K562 (cell line): ENCODE data around the gene HNRNPDL. TPM values are rescaled to one million over a fixed set of nuclear protein-coding genes. Genes with fewer than 3 reads are reported as not detected.

Source experiments
- ATAC-seq: fragments of 200-7000 bp; cut with Tn5 transposase; 3 replicates; pipeline ENCODE4 v1.9.1; 2020; ENCODE audit warnings: moderate library complexity
- BruUV-seq: library from RNA; stranded (reverse); fragments of 400-500 nt; replicated peaks from 2 replicates; lab custom pipeline; 2021; lab: Mats Ljungman, UMichigan
- CTCF ChIA-PET: fragments of 300-600 bp; formaldehyde crosslinking; extraction: SDS; loops from one replicate; lab custom pipeline; 2021; ENCODE audit warnings: low intra/inter-chr PET ratio; lab: Yijun Ruan, JAX
- POLR2A ChIA-PET: fragments of 300-600, 350-650 bp; sonication (Branson Sonifier 250); formaldehyde crosslinking; extraction: SDS; loops from one replicate; lab custom pipeline; 2021; ENCODE audit warnings: antibody characterized with exemption, inconsistent platforms; lab: Yijun Ruan, JAX
- DNase-seq, 4 experiments: peaks; one replicate each; pipeline versions ENCODE4 v3.0.0 to v3.0.0-alpha.2; 2011 to 2018; ENCODE audit warnings: low spot score in 3 of 4, mixed read lengths in 3 of 4; ENCODE audit errors: extremely low read depth in 1 of 4
- FAIRE-seq: peaks from 2 replicates; lab custom pipeline; 2011; peaks lifted over from hg19 to GRCh38; lab: Jason Lieb, UNC
- H2AFZ ChIP-seq: 2 replicates; pipeline ENCODE4 v1.6.0; 2011; ENCODE audit warnings: low read depth, low read length, control low read depth, inconsistent platforms
- H3K27ac ChIP-seq: fragments of 200-600 bp; 3 replicates; pipeline ENCODE4 v1.8.0; 2011; ENCODE audit warnings: low read depth, mild to moderate bottlenecking, control low read depth, inconsistent platforms, low read length, moderate library complexity, mixed read lengths; ENCODE audit errors: extremely low read depth
- H3K27me3 ChIP-seq, 2 experiments: fragments of 300-600 bp in 1 of 2; 2 replicates in 1 of 2; 3 replicates in 1 of 2; pipeline versions ENCODE4 v1.6.0 to v1.8.0; 2011; ENCODE audit warnings: inconsistent platforms in 2 of 2, low read length in 2 of 2, mild to moderate bottlenecking in 1 of 2, mixed read lengths in 1 of 2, moderate library complexity in 1 of 2; ENCODE audit not compliant: control insufficient read depth in 2 of 2, insufficient read depth in 2 of 2
- H3K36me3 ChIP-seq: fragments of 300-600 bp; 3 replicates; pipeline ENCODE4 v1.8.0; 2011; ENCODE audit warnings: mild to moderate bottlenecking, low read length, inconsistent platforms; ENCODE audit not compliant: control insufficient read depth, insufficient read depth
- H3K4me1 ChIP-seq, 2 experiments: fragments of 200-600 bp in 1 of 2; replicated peaks in 1 of 2; 2 replicates in 1 of 2; 3 replicates in 1 of 2; pipeline versions ENCODE4 v1.5.1 to v1.8.0; 2011; ENCODE audit warnings: inconsistent platforms in 2 of 2, low read length in 2 of 2, mild to moderate bottlenecking in 1 of 2, mixed read lengths in 1 of 2, moderate library complexity in 1 of 2; ENCODE audit not compliant: control insufficient read depth in 2 of 2, insufficient read depth in 2 of 2
- H3K4me2 ChIP-seq: 2 replicates; pipeline ENCODE4 v1.6.1; 2011; ENCODE audit warnings: low read length, control low read depth, inconsistent platforms, mixed read lengths; ENCODE audit not compliant: insufficient read depth
- H3K4me3 ChIP-seq: fragments of 200-600 bp; sonication (generic), shearing (Covaris generic); 2 replicates; pipeline ENCODE4 v1.5.1; 2016; ENCODE audit warnings: control low read depth, inconsistent platforms
- H3K79me2 ChIP-seq: fragments of 200-600 bp; 3 replicates; pipeline ENCODE4 v1.8.0; 2011; ENCODE audit warnings: low read length, inconsistent platforms; ENCODE audit not compliant: control insufficient read depth, insufficient read depth
- H3K9ac ChIP-seq, 2 experiments: 2 replicates each; pipeline versions ENCODE4 v1.6.0 to v1.6.1; 2011; ENCODE audit warnings: low read depth in 2 of 2, low read length in 2 of 2, control low read depth in 1 of 2, inconsistent platforms in 1 of 2, mild to moderate bottlenecking in 1 of 2, mixed read lengths in 1 of 2; ENCODE audit not compliant: insufficient read depth in 1 of 2
- H3K9me1 ChIP-seq: one replicate; pipeline ENCODE4 v1.6.0; 2011; ENCODE audit warnings: inconsistent platforms, mild to moderate bottlenecking, low read length, moderate library complexity; ENCODE audit not compliant: control insufficient read depth, insufficient read depth
- H3K9me3 ChIP-seq: replicated peaks from 2 replicates; pipeline ENCODE4 v1.5.1; 2011; ENCODE audit warnings: low read depth, low read length, inconsistent platforms; ENCODE audit not compliant: control insufficient read depth, insufficient read depth
- H4K20me1 ChIP-seq: replicated peaks from 2 replicates; pipeline ENCODE4 v1.6.1; 2011; ENCODE audit warnings: low read length, inconsistent platforms, mixed read lengths; ENCODE audit not compliant: control insufficient read depth, insufficient read depth
- ADNP ChIP-seq: fragments of 200-800 bp; sonication (Bioruptor generic); IDR thresholded peaks from 2 replicates; pipeline ENCODE4 v1.6.1; 2016; ENCODE audit warnings: missing genetic modification characterization, missing compliant biosample characterization
- CBX8 ChIP-seq: fragments of 200-600 bp; sonication (generic); IDR thresholded peaks from 2 replicates; pipeline ENCODE4 v1.6.1; 2012; ENCODE audit warnings: borderline replicate concordance, mixed run types, low read depth, mild to moderate bottlenecking, moderate library complexity, mixed read lengths, low read length, control low read depth, inconsistent platforms; ENCODE audit not compliant: poor library complexity, severe bottlenecking; ENCODE audit errors: extremely low read depth
- CEBPB ChIP-seq: fragments of 450-650 bp; IDR thresholded peaks from 2 replicates; pipeline ENCODE4 v1.6.1; 2016; ENCODE audit warnings: missing genetic modification characterization, missing compliant biosample characterization
- CHD1 ChIP-seq: fragments of 200-600 bp; sonication (generic); IDR thresholded peaks from one replicate; pipeline ENCODE4 v1.6.1; 2012; ENCODE audit warnings: mild to moderate bottlenecking, moderate library complexity, low read length, inconsistent platforms
- ETV5 ChIP-seq: sonication (generic); formaldehyde crosslinking; IDR thresholded peaks from 2 replicates; pipeline ENCODE4 v1.4.0; 2020; ENCODE audit warnings: low read depth, mild to moderate bottlenecking, missing genetic modification reagents
- MEF2D ChIP-seq: conservative IDR thresholded peaks from 2 replicates; pipeline ENCODE4 v1.6.1; 2016; ENCODE audit warnings: low read depth, missing genetic modification characterization, missing compliant biosample characterization
- PCBP1 ChIP-seq: fragments of 200-400 bp; formaldehyde crosslinking; IDR thresholded peaks from 2 replicates; pipeline ENCODE4 v1.6.1; 2018; ENCODE audit warnings: mild to moderate bottlenecking, low read depth, low read length; ENCODE audit not compliant: poor library complexity, severe bottlenecking
- ZZZ3 ChIP-seq: fragments of 450-650 bp; IDR thresholded peaks from 2 replicates; pipeline ENCODE4 v1.6.1; 2016; ENCODE audit warnings: antibody characterized with exemption, mild to moderate bottlenecking, moderate library complexity
- WGBS: fragments of 100-300 bp; shearing (Covaris generic); methylation state at CpG from one replicate; pipeline ENCODE4 v1.1.6; 2016; ENCODE audit warnings: low coverage, mixed read lengths; ENCODE audit not compliant: insufficient coverage; ENCODE audit errors: missing lambda C conversion rate; 5-methylcytosine and 5-hydroxymethylcytosine counted together
- in situ Hi-C: fragments of 300-500 bp; cut with MboI; formaldehyde crosslinking; loops from 4 replicates; pipeline ENCODE4 v1.15.0; 2018; ENCODE audit warnings: inconsistent platforms, mixed read lengths
- intact Hi-C: fragments of 100-400 bp; cut with micrococcal nuclease; formaldehyde crosslinking; loops from 2 replicates; pipeline ENCODE4 v1.14.2; 2022
- polyA plus RNA-seq, 8 experiments: library from polyadenylated mRNA; depleted of rRNA in 4 of 8; stranded (reverse) in 5 of 8; unstranded in 3 of 8; fragments of >200 nt; fragmentation: Nextera tagmentation in 2 of 8; fragmentation: Illumina TruSeq in 1 of 8; extraction: Ambion mirVana in 2 of 8; extraction: Trizol in 1 of 8; gene quantifications; 2 replicates each; pipeline versions ENCODE4 v1.2.1 to v1.2.3, GENCODE V29; 2011 to 2014; ENCODE audit warnings: inconsistent platforms in 1 of 8, missing spikeins in 1 of 8
- total RNA-seq, 7 experiments: library from RNA; depleted of rRNA in 6 of 7; stranded (reverse); fragments of >200 nt in 6 of 7; fragmentation: Illumina TruSeq in 2 of 7; extraction: Trizol in 2 of 7; gene quantifications; 2 replicates each; pipeline versions ENCODE4 v1.2.1 to v1.2.3, GENCODE V29; 2011 to 2021; ENCODE audit warnings: low replicate concordance in 1 of 7
- TF ChIP-seq, protein P1 (sequence below), 2 experiments: IDR thresholded peaks; 2 replicates each; pipeline ENCODE4 v1.6.1; 2011; ENCODE audit warnings: borderline replicate concordance in 1 of 2, control low read depth in 1 of 2, low read depth in 1 of 2, low read length in 1 of 2, mild to moderate bottlenecking in 1 of 2, mixed read lengths in 1 of 2, moderate library complexity in 1 of 2; ENCODE audit not compliant: insufficient read depth in 1 of 2, insufficient read length in 1 of 2, poor library complexity in 1 of 2, severe bottlenecking in 1 of 2; ENCODE audit errors: extremely low read depth in 1 of 2

The HNRNPDL gene
- total and polyA plus RNA-seq, 9 of the 15 experiments (the other 6 are each of a cell fraction or from before 2014, with no cell fraction given): 243 to 652 (median 351) TPM

GRCh38 chr4:82431831-82432230, 1.6 kb upstream of the HNRNPDL start:
- Histone ChIP-seq H3K27me3 (no peaks in the 10 kb centered on the region), H3K4me2 (peak overlapping the region; percentile 92; the same call in 1 of the 2 replicates), H3K9ac (peak overlapping the region; percentile 12 to 100; a peak in 1 of 4 replicates), H4K20me1 (peaks cover 20% of the 10 kb centered on the region), H3K4me1 (peaks cover 21 to 26% of the 10 kb centered on the region in 2 experiments; a peak in 4 of 5 replicates), H3K9me1 (no peaks in the 10 kb centered on the region), H3K27ac (no peak overlapping the region), H3K79me2 (peaks cover 95% of the 10 kb centered on the region), H2AFZ (no peak overlapping the region), H3K4me3 (peak overlapping the region; percentile 80), H3K9me3 (0 out of 2 replicates have a peak, but pooled peaks cover 1% of the 10 kb centered on the region), H3K36me3 (peaks cover 46% of the 10 kb centered on the region)
- POLR2A ChIA-PET: interaction anchor here (0.8 to 1.8 kb wide), 3 partner anchors 8 to 58 kb away, joined by 3 to 8 read pairs (median 3); partner anchors contain the start of gene HNRNPD
- no peak for FAIRE-seq
- WGBS: 51% methylated on average over 4 of the region's 4 CpGs
- in situ Hi-C loops: no loop called here
- DNase-seq: no peak
- intact Hi-C loops: no loop called here
- CTCF ChIA-PET: no interaction called here
- no peak for ATAC-seq
- no TSS peak for BruUV-seq
- TF ChIP-seq ADNP (tag) (no peak), CEBPB (tag) (0 out of 2 replicates have a peak, but pooled peaks have one; percentile 29)

- Histone ChIP-seq H3K9me3 (0 out of 2 replicates have a peak, but pooled peaks cover 1% of the 10 kb centered on the region), H3K79me2 (peaks cover 95% of the 10 kb centered on the region), H3K9me1 (no peaks in the 10 kb centered on the region), H3K27ac (peak overlapping the region; percentile 99), H3K27me3 (no peaks in the 10 kb centered on the region), H2AFZ (peak overlapping the region; percentile 87), H3K4me1 (peaks cover 22 to 26% of the 10 kb centered on the region in 2 experiments; a peak in 4 of 5 replicates), H3K9ac (peak overlapping the region; percentile 100), H3K4me2 (peak overlapping the region; percentile 92), H3K36me3 (peaks cover 50% of the 10 kb centered on the region), H3K4me3 (peak overlapping the region; percentile 80), H4K20me1 (peaks cover 27% of the 10 kb centered on the region)
- ChIA-PET CTCF (no interaction called here), POLR2A (interaction anchor here (0.9 to 1.8 kb wide), 2 partner anchors 9 to 16 kb away, joined by 3 to 8 read pairs; no protein-coding TSS in a partner anchor)
- peak in 3 of 4 experiments; percentile 21 to 25 (median 23) for DNase-seq
- ATAC-seq: peak; percentile 6
- TSS peak; percentile 58 for BruUV-seq
- intact Hi-C loops: no loop called here
- no peak for FAIRE-seq
- under 1% methylated on average over 29 of the region's 33 CpGs for WGBS
- in situ Hi-C loops: no loop called here
- no peak for TF ChIP-seq PCBP1
- TF ChIP-seq CBX8: no peak
- no peak for TF ChIP-seq ZZZ3
- no peak for TF ChIP-seq MEF2D
- TF ChIP-seq ETV5 (CRISPR knock-in tag): no peak
- TF ChIP-seq CHD1: peak; percentile 70
- TF ChIP-seq, protein P1, sequence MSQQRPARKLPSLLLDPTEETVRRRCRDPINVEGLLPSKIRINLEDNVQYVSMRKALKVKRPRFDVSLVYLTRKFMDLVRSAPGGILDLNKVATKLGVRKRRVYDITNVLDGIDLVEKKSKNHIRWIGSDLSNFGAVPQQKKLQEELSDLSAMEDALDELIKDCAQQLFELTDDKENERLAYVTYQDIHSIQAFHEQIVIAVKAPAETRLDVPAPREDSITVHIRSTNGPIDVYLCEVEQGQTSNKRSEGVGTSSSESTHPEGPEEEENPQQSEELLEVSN (IDR thresholded peaks at IDR 0.05; ENCODE audit: borderline replicate concordance in 1 of 2, extremely low read depth in 1 of 2, insufficient read depth in 1 of 2, insufficient read length in 1 of 2, low read depth in 1 of 2, low read length in 1 of 2, poor library complexity in 1 of 2, severe bottlenecking in 1 of 2): peak in 1 of 2 experiments; percentile 5
Observed at GRCh38 chr4:82430964-82431745, 893 bp upstream of the HNRNPDL start.
